T-helper 1 cell (primary cell): ENCODE measurements around the gene RHBG.
"Not testable (repeated sequence)": the region's sequence is repeated elsewhere in the genome, so short reads cannot be mapped to it uniquely, and the experiment has no call there.

ENCODE experiments used
- DNase-seq, 5 donors: peaks; one replicate each; pipeline ENCODE4 v3.0.0-alpha.2; 2012 to 2020
- total RNA-seq, 4 donors: gene quantifications; one replicate each; lab custom pipeline; 2026; lab: John Stamatoyannopoulos, UW

RHBG gene
- total RNA-seq: 0 reads per million in 4 donors

GRCh38 chr1:156368889-156369684, at the start of gene RHBG:
Gene RHBG, plus strand, starts transcription at chr1:156369211. Its CDS starts 39 bp downstream, at chr1:156369250.
- peak in 2 of 5 donors; percentile 6 to 9 for DNase-seq

- DNase-seq: peak in 2 of 5 donors; percentile 15
Observed at GRCh38 chr1:156319664-156320063, 49.3 kb upstream of the RHBG start.

GRCh38 chr1:156320560-156320959, 48.5 kb upstream of the RHBG start:
- DNase-seq: no peak

- not testable (repeated sequence) for DNase-seq
Observed at GRCh38 chr1:156323179-156323578, 45.8 kb upstream of the RHBG start.

GRCh38 chr1:156336242-156336641, 32.8 kb upstream of the RHBG start:
- DNase-seq: no peak

GRCh38 chr1:156337052-156337887, 31.7 kb upstream of the RHBG start:
- no peak for DNase-seq

- no peak for DNase-seq
Observed at GRCh38 chr1:156337888-156338179, 31.2 kb upstream of the RHBG start.

GRCh38 chr1:156338180-156338976, 30.6 kb upstream of the RHBG start, which contains the start of the genes CCT3 and TSACC:
Gene CCT3, minus strand, starts transcription at chr1:156338292. Its CDS starts 108 bp downstream, at chr1:156338184.
Gene TSACC, plus strand, starts transcription at chr1:156338526. Its CDS starts 1,232 bp downstream, at chr1:156339758.
- DNase-seq: peak; percentile 97 to 100 (median 98)

- DNase-seq: no peak
Observed at GRCh38 chr1:156342166-156342955, 26.6 kb upstream of the RHBG start.

- no peak for DNase-seq
Observed at GRCh38 chr1:156344409-156344808, 24.6 kb upstream of the RHBG start.

GRCh38 chr1:156346035-156346434, 23.0 kb upstream of the RHBG start:
- not testable (repeated sequence) for DNase-seq

- no peak for DNase-seq
Observed at GRCh38 chr1:156346636-156347035, 22.4 kb upstream of the RHBG start.

- no peak for DNase-seq
Observed at GRCh38 chr1:156347331-156347730, 21.7 kb upstream of the RHBG start.

- not testable (repeated sequence) for DNase-seq
Observed at GRCh38 chr1:156352481-156352880, 16.5 kb upstream of the RHBG start.

- DNase-seq: no peak
Observed at GRCh38 chr1:156356262-156356874, 12.6 kb upstream of the RHBG start.

- DNase-seq: peak; percentile 20 to 67 (median 52)
Observed at GRCh38 chr1:156356875-156357534, 12.0 kb upstream of the RHBG start.

GRCh38 chr1:156357977-156358376, 11.0 kb upstream of the RHBG start:
- no peak for DNase-seq

- no peak for DNase-seq
Observed at GRCh38 chr1:156358641-156359040, 10.4 kb upstream of the RHBG start.

GRCh38 chr1:156359249-156359648, 9.8 kb upstream of the RHBG start:
- no peak for DNase-seq

- DNase-seq: no peak
Observed at GRCh38 chr1:156359973-156360372, 9.0 kb upstream of the RHBG start.

- DNase-seq: no peak
Observed at GRCh38 chr1:156360534-156360933, 8.5 kb upstream of the RHBG start.
